ENCODE results near the gene IKZF3. TPM values are rescaled to one million over a fixed set of nuclear protein-coding genes. Genes with fewer than 3 reads are reported as not detected.
A peak's percentile ranks its signal among the peaks of the same experiment; 100 is the strongest.

Gene IKZF3
- total RNA-seq, 2 donors from 2014 or later, result 4.8 to 5.6 TPM

GRCh38 chr17:39872751-39873150 lies 8.6 kb upstream of the IKZF3 start:
- H3K36me3 ChIP-seq, result no peaks in the 10 kb centered on the region
- no peak for ATAC-seq (ENCODE audit: insufficient number of reproducible peaks, low FRiP score, low read depth)
- no peaks in the 10 kb centered on the region for H3K4me1 ChIP-seq (ENCODE audit: control insufficient read depth in 1 of 2, low read depth in 2 of 2)
- no peaks in the 10 kb centered on the region for H3K9me3 ChIP-seq
- H3K4me3 ChIP-seq, result no peak overlapping the region
- no peak for DNase-seq (ENCODE audit: low spot score)
- no peak overlapping the region for H3K27ac ChIP-seq
- peak; percentile 48 for TF ChIP-seq CTCF (IDR thresholded peaks at IDR 0.05)
- H3K27me3 ChIP-seq (replicated peaks; ENCODE audit: insufficient read depth), result peaks cover 4% of the 10 kb centered on the region

- Histone ChIP-seq H3K4me3 (no peak overlapping the region), H3K4me1 (ENCODE audit: control insufficient read depth in 1 of 2, low read depth in 2 of 2) (no peaks in the 10 kb centered on the region), H3K27ac (no peak overlapping the region), H3K9me3 (no peaks in the 10 kb centered on the region), H3K36me3 (no peaks in the 10 kb centered on the region), H3K27me3 (replicated peaks; ENCODE audit: insufficient read depth) (no peaks in the 10 kb centered on the region)
- DNase-seq (ENCODE audit: low spot score), result no peak
- TF ChIP-seq CTCF (IDR thresholded peaks at IDR 0.05), result no peak
- ATAC-seq (ENCODE audit: insufficient number of reproducible peaks, low FRiP score, low read depth), result no peak
Observed at GRCh38 chr17:39871801-39872200, 7.7 kb upstream of the IKZF3 start.

GRCh38 chr17:39870776-39871175 lies 6.7 kb upstream of the IKZF3 start:
- DNase-seq (ENCODE audit: low spot score), result no peak
- no peaks in the 10 kb centered on the region for H3K9me3 ChIP-seq
- no peak overlapping the region for H3K4me3 ChIP-seq
- ATAC-seq (ENCODE audit: insufficient number of reproducible peaks, low FRiP score, low read depth), result no peak
- H3K27ac ChIP-seq, result no peak overlapping the region
- no peak for TF ChIP-seq CTCF (IDR thresholded peaks at IDR 0.05)
- no peaks in the 10 kb centered on the region for H3K4me1 ChIP-seq (ENCODE audit: control insufficient read depth in 1 of 2, low read depth in 2 of 2)
- H3K27me3 ChIP-seq (replicated peaks; ENCODE audit: insufficient read depth), result no peaks in the 10 kb centered on the region
- H3K36me3 ChIP-seq, result no peaks in the 10 kb centered on the region

GRCh38 chr17:39868554-39868942 lies 4.4 kb upstream of the IKZF3 start:
- TF ChIP-seq CTCF (IDR thresholded peaks at IDR 0.05), result no peak
- H3K4me3 ChIP-seq, result no peak overlapping the region
- H3K36me3 ChIP-seq, result no peaks in the 10 kb centered on the region
- peaks cover 10% of the 10 kb centered on the region for H3K27me3 ChIP-seq (replicated peaks; ENCODE audit: insufficient read depth)
- DNase-seq (ENCODE audit: low spot score) (no peak), ATAC-seq (ENCODE audit: insufficient number of reproducible peaks, low FRiP score, low read depth) (no peak)
- no peaks in the 10 kb centered on the region for H3K9me3 ChIP-seq
- no peak overlapping the region for H3K27ac ChIP-seq
- peaks cover 6 to 8% of the 10 kb centered on the region in 2 donors for H3K4me1 ChIP-seq (ENCODE audit: control insufficient read depth in 1 of 2, low read depth in 2 of 2)

- Histone ChIP-seq H3K4me3 (peak within 1 kb of the TSS; percentile 42), H3K27ac (no peak within 1 kb of the TSS), H3K27me3 (replicated peaks; ENCODE audit: insufficient read depth) (peaks cover 16% of the 10 kb centered on the region), H3K4me1 (ENCODE audit: control insufficient read depth in 1 of 2, low read depth in 2 of 2) (peaks cover 8% of the 10 kb centered on the region in 2 donors), H3K36me3 (no peaks in the 10 kb centered on the region), H3K9me3 (no peaks in the 10 kb centered on the region)
- TF ChIP-seq CTCF (IDR thresholded peaks at IDR 0.05), result no peak
- DNase-seq (ENCODE audit: low spot score) (no peak), ATAC-seq (ENCODE audit: insufficient number of reproducible peaks, low FRiP score, low read depth) (no peak)
Observed at GRCh38 chr17:39867880-39868553, 3.9 kb upstream of the IKZF3 start, which contains the start of gene ZPBP2. ZPBP2 (plus strand) TSS chr17:39868202; CDS start chr17:39868355, 153 bp downstream.

Measured in thoracic aorta (tissue), 2 donors.